22Rv1 (cell line): ENCODE data around the gene P2RX1.

Source experiments
- H3K27ac ChIP-seq: fragments of 450-650 bp; 2 replicates; pipeline ENCODE4 v1.5.1; 2017
- ZFX ChIP-seq: fragments of 450-650 bp; IDR thresholded peaks from 2 replicates; pipeline ENCODE4 v1.6.1; 2017; ENCODE audit warnings: antibody characterized with exemption, borderline replicate concordance
- TF ChIP-seq, protein P1 (sequence below): fragments of 450-650 bp; IDR thresholded peaks from 2 replicates; pipeline ENCODE4 v1.5.1; 2017; ENCODE audit warnings: mild to moderate bottlenecking

The P2RX1 gene

DNA sequence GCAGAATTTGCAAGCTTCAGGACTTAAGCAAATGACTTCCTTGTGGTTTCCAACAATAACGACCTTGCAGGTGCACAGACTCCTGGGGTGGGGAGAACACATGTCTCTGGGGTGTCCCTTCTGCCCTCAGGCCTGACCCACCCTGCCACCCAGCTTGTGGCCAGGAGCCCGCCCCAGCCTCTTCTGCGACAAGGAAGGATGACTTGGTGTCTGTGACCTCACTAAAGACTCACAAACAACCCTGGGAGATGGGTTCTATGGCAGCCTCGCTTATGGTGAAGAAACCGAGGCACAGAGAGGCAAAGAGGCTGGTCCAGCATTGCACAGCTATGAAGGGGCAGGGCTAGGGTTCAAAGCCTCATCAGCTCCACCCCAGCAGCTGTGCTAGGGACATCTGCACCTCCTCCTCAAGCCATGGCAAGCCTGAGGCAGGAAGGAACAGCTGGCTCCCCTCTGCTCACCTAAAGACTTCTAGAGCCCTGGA is 45.3 kb upstream of the P2RX1 start:
- no peak overlapping the region for H3K27ac ChIP-seq
- TF ChIP-seq, protein P1, sequence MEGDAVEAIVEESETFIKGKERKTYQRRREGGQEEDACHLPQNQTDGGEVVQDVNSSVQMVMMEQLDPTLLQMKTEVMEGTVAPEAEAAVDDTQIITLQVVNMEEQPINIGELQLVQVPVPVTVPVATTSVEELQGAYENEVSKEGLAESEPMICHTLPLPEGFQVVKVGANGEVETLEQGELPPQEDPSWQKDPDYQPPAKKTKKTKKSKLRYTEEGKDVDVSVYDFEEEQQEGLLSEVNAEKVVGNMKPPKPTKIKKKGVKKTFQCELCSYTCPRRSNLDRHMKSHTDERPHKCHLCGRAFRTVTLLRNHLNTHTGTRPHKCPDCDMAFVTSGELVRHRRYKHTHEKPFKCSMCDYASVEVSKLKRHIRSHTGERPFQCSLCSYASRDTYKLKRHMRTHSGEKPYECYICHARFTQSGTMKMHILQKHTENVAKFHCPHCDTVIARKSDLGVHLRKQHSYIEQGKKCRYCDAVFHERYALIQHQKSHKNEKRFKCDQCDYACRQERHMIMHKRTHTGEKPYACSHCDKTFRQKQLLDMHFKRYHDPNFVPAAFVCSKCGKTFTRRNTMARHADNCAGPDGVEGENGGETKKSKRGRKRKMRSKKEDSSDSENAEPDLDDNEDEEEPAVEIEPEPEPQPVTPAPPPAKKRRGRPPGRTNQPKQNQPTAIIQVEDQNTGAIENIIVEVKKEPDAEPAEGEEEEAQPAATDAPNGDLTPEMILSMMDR: no peak
- no peak for TF ChIP-seq ZFX

GRCh38 chr17:3960764-3961163 is 44.5 kb upstream of the P2RX1 start:
- H3K27ac ChIP-seq: no peak overlapping the region
- no peak for TF ChIP-seq ZFX
- TF ChIP-seq, protein P1: no peak

GRCh38 chr17:3959921-3960601 is 43.8 kb upstream of the P2RX1 start:
- H3K27ac ChIP-seq: no peak overlapping the region
- TF ChIP-seq ZFX: no peak

GRCh38 chr17:3959295-3959899 is 43.1 kb upstream of the P2RX1 start:
- peak overlapping the region; percentile 37; the same call in 1 of the 2 replicates for H3K27ac ChIP-seq

DNA sequence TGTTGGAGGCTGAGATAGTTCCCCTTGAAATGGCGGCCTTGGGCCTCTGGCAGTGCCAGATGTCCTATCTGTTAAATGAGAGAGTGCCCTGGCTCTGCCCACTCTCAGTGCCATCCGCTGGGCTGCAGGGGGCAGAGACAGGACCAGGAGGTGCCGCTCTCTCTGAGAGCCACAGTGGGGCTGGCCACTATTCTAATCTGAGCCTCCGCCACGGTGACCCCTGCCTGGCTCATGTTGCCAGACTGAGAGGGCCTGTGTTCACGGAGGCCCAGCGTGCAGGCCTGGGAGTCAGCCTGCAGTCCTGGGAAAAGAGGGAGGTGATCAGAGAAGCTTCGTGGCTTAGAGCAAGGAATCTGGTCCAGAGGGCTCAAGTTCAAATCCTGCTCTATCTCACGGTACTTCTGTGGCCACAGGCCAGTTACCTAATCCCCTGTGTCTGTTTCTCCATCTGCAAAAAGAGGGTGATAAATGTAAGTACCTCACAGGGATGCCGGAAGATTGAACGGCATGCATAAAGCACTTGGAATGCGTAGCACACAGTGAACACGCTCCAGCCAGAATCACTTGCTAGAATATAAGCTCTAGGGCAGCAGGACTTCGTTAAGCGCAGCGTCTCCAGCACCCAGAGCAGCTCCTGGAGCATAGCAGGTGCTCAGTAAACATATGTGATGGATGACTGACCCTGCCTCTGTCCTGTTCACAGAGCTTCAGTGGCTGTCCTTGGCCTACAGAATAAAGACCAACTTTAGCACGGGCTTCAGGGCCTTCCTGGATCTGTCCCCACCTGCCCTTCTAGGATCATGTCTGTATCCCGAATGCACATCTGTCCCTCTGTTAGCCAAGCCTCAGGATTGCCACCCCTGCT is 41.7 kb upstream of the P2RX1 start:
- TF ChIP-seq, protein P1: no peak
- TF ChIP-seq ZFX: no peak

More at GRCh38 chr17:3959295-3959899, 43.1 kb upstream of the P2RX1 start:
- TF ChIP-seq, protein P1: no peak
- no peak for TF ChIP-seq ZFX

DNA sequence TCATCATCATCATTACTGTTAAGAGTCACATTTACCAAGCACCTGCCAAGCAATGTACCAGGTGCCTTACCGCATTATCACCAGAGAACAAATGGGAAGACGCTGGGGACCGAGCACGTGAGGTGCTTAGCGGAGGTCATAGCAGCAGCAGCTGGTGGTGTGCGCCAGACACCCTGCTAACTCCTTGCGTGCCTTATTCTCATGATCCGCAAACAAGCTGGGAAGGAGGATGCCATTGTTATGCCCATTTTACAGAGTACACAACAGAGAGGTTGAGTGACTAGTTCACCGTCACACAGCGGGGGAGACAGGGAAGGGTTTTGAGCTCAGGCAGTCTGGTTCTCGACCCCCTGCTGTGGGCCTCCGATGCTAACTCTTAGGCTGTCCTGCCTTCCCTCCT is 40.7 kb upstream of the P2RX1 start:
- H3K27ac ChIP-seq: no peak overlapping the region
- TF ChIP-seq ZFX: no peak
- TF ChIP-seq, protein P1: no peak

More for the DNA sequence above, 41.7 kb upstream of the P2RX1 start:
- no peak overlapping the region for H3K27ac ChIP-seq

DNA sequence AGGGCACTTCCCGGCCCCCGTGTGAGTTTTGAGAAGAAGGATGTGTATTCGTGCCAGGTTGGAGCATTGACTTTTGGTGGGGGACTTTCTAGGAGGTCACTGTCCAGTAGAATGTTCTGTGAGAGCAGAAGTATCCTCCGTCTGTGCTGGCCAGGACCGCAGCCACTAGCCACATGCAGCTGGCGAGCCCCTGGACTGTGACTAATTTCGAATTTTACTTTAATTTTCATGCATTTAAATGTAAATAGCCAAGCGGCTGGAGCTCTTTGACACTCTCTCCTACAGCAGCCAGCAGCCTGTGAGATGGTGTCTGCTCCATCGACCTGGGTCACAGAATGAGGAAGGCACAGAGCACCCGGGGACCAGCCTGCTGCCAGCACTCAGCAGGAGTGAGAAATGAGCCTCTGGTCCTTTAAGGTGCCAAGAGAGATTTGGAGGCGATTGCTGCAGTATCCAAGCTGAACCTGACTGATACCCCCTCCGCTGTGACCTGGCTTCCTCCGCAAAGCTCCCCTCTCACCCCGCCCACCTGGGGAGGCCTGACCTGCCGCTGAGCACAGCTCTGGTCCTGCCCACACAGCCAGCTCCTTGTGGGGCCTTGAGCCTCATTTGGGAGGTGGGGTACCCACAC is 40.2 kb upstream of the P2RX1 start:
- TF ChIP-seq, protein P1: no peak
- TF ChIP-seq ZFX: no peak
- no peak overlapping the region for H3K27ac ChIP-seq
